Breast epithelium (tissue), 3 donors: ENCODE data around the gene SCN1A.

Experiments
- CTCF ChIP-seq, 3 donors: fragments of 450-650 bp; IDR thresholded peaks; one replicate each; pipeline ENCODE4 v1.5.1; 2016 to 2017; ENCODE audit warnings: antibody characterized with exemption in 3 of 3, mild to moderate bottlenecking in 3 of 3, moderate library complexity in 3 of 3
- POLR2A ChIP-seq: fragments of 450-650 bp; IDR thresholded peaks from one replicate; pipeline ENCODE4 v1.6.1; 2016; ENCODE audit warnings: antibody characterized with exemption, mild to moderate bottlenecking, moderate library complexity
- POLR2AphosphoS5 ChIP-seq, 3 donors: sonication (generic); formaldehyde crosslinking; IDR thresholded peaks; one replicate each; pipeline ENCODE4 v1.6.1; 2017; ENCODE audit warnings: antibody characterized with exemption in 3 of 3

GRCh38 chr2:165953655-165954606 is 173.9 kb downstream of the SCN1A start, which contains the start of gene TTC21B:
- TF ChIP-seq CTCF (IDR thresholded peaks at IDR 0.05) (peak; percentile 70 to 84 (median 81)), POLR2A (peak; percentile 40), POLR2AphosphoS5 (IDR thresholded peaks at IDR 0.05) (peak; percentile 15 to 55 (median 52))
